CD14-positive monocyte (primary cell): Measurements from ENCODE around the gene ZNF821. TPM values are rescaled to one million over a fixed set of nuclear protein-coding genes. Genes with fewer than 3 reads are reported as not detected.

Experiments used
- DNase-seq, 3 donors: peaks; one replicate each; pipeline ENCODE4 v3.0.0-alpha.2; 2011 to 2022
- H2AFZ ChIP-seq: 2 replicates; pipeline ENCODE4 v1.6.0; 2012; ENCODE audit warnings: mild to moderate bottlenecking, low read depth, low read length, inconsistent platforms; ENCODE audit not compliant: insufficient read depth, poor library complexity, severe bottlenecking
- H3K27ac ChIP-seq, 2 donors: 1 replicate in 1 of 2; 2 replicates in 1 of 2; pipeline ENCODE4 v1.5.1; 2012 to 2013; ENCODE audit warnings: low read length in 2 of 2, control low read depth in 1 of 2, inconsistent platforms in 1 of 2, low read depth in 1 of 2, mild to moderate bottlenecking in 1 of 2
- H3K27me3 ChIP-seq, 2 donors: one replicate each; pipeline versions ENCODE4 v1.6.0 to v1.6.1; 2011 to 2013; ENCODE audit warnings: low read length in 2 of 2; ENCODE audit not compliant: control insufficient read depth in 2 of 2, insufficient read depth in 2 of 2
- H3K36me3 ChIP-seq, 2 donors: replicated peaks in 1 of 2; 1 replicate in 1 of 2; 2 replicates in 1 of 2; pipeline versions ENCODE4 v1.5.1 to v1.6.1; 2012 to 2013; ENCODE audit warnings: low read length in 2 of 2, control low read depth in 1 of 2, inconsistent platforms in 1 of 2, mild to moderate bottlenecking in 1 of 2; ENCODE audit not compliant: insufficient read depth in 2 of 2, control insufficient read depth in 1 of 2
- H3K4me1 ChIP-seq, 2 donors: 1 replicate in 1 of 2; 2 replicates in 1 of 2; pipeline versions ENCODE4 v1.5.1 to v1.6.1; 2012 to 2013; ENCODE audit warnings: low read length in 2 of 2, control low read depth in 1 of 2, inconsistent platforms in 1 of 2, mild to moderate bottlenecking in 1 of 2, moderate library complexity in 1 of 2; ENCODE audit not compliant: insufficient read depth in 2 of 2, control insufficient read depth in 1 of 2
- H3K4me2 ChIP-seq: replicated peaks from 2 replicates; pipeline ENCODE3; 2012; ENCODE audit warnings: low read length, moderate library complexity, mild to moderate bottlenecking; ENCODE audit not compliant: poor library complexity, severe bottlenecking; ENCODE audit errors: extremely low read depth
- H3K4me3 ChIP-seq, 3 experiments: fragments of 200-600 bp in 1 of 3; sonication (generic) in 1 of 3; replicated peaks in 1 of 3; 1 replicate in 2 of 3; 2 replicates in 1 of 3; pipeline ENCODE4 v1.5.1; 2011 to 2013; ENCODE audit warnings: low read length in 3 of 3, mild to moderate bottlenecking in 3 of 3, control low read depth in 2 of 3, low read depth in 2 of 3, inconsistent platforms in 1 of 3, moderate library complexity in 1 of 3
- H3K79me2 ChIP-seq: 2 replicates; pipeline ENCODE4 v1.6.0; 2012; ENCODE audit warnings: mild to moderate bottlenecking, control low read depth, inconsistent platforms, low read length, moderate library complexity; ENCODE audit not compliant: insufficient read depth
- H3K9ac ChIP-seq: 2 replicates; pipeline ENCODE4 v1.6.0; 2017; ENCODE audit warnings: low read length, mild to moderate bottlenecking; ENCODE audit not compliant: insufficient read depth, poor library complexity, severe bottlenecking
- H3K9me3 ChIP-seq, 2 donors: replicated peaks in 1 of 2; 1 replicate in 1 of 2; 2 replicates in 1 of 2; pipeline versions ENCODE4 v1.5.1 to v1.6.1; 2012 to 2013; ENCODE audit warnings: low read length in 2 of 2, control low read depth in 1 of 2; ENCODE audit not compliant: control insufficient read depth in 1 of 2, insufficient read depth in 1 of 2
- H4K20me1 ChIP-seq: 2 replicates; pipeline ENCODE4 v1.6.0; 2012; ENCODE audit warnings: mild to moderate bottlenecking, low read length, control low read depth, moderate library complexity; ENCODE audit not compliant: insufficient read depth
- H3K27ac Mint-ChIP-seq, 7 donors: one replicate each; pipeline ENCODE4 v1.8.0; 2020; ENCODE audit warnings: mild to moderate bottlenecking in 7 of 7, mixed read lengths in 7 of 7, moderate library complexity in 6 of 7, inconsistent platforms in 2 of 7
- H3K27me3 Mint-ChIP-seq, 3 donors: one replicate each; pipeline ENCODE4 v1.8.0; 2021 to 2022; ENCODE audit warnings: low read depth in 3 of 3, mild to moderate bottlenecking in 3 of 3, mixed read lengths in 3 of 3, moderate library complexity in 3 of 3, inconsistent platforms in 1 of 3
- H3K36me3 Mint-ChIP-seq, 2 donors: one replicate each; pipeline ENCODE4 v1.8.0; 2020; ENCODE audit warnings: mixed read lengths in 2 of 2, inconsistent platforms in 1 of 2, mild to moderate bottlenecking in 1 of 2
- H3K4me1 Mint-ChIP-seq: one replicate; pipeline ENCODE4 v1.8.0; 2020; ENCODE audit warnings: mild to moderate bottlenecking, mixed read lengths
- H3K4me3 Mint-ChIP-seq, 2 donors: one replicate each; pipeline ENCODE4 v1.8.0; 2020; ENCODE audit warnings: mild to moderate bottlenecking in 2 of 2, mixed read lengths in 2 of 2, moderate library complexity in 1 of 2
- H3K9me3 Mint-ChIP-seq, 7 donors: one replicate each; pipeline ENCODE4 v1.8.0; 2020 to 2022; ENCODE audit warnings: mixed read lengths in 7 of 7, mild to moderate bottlenecking in 6 of 7, moderate library complexity in 6 of 7, inconsistent platforms in 2 of 7
- WGBS: methylation state at CpG from one replicate; pipeline ENCODE4 v1.1.5; 2013; ENCODE audit warnings: missing lambda C conversion rate; ENCODE audit not compliant: insufficient coverage; 5-methylcytosine and 5-hydroxymethylcytosine counted together
- intact Hi-C, 2 donors: fragments of 100-400 bp; cut with micrococcal nuclease; formaldehyde crosslinking; loops; one replicate each; pipeline versions ENCODE4 v1.15.0 to v1.15.1; 2023
- polyA plus RNA-seq, 3 donors: library from polyadenylated mRNA; depleted of rRNA in 1 of 3; unstranded in 2 of 3; stranded (reverse) in 1 of 3; fragments of 300-500 nt in 2 of 3; fragments of >200 nt in 1 of 3; fragmentation: Illumina TruSeq in 2 of 3; gene quantifications; 1 replicate in 2 of 3; 2 replicates in 1 of 3; pipeline ENCODE4 v1.2.3, GENCODE V29; 2012 to 2021
- TF ChIP-seq, protein P1 (sequence below): fragments of 200-600 bp; IDR thresholded peaks from one replicate; pipeline ENCODE4 v1.8.0; 2022; ENCODE audit warnings: antibody characterized with exemption, mild to moderate bottlenecking

The ZNF821 gene
- polyA plus RNA-seq, 3 donors, result 3.1 to 5.4 (median 4.9) TPM

DNA sequence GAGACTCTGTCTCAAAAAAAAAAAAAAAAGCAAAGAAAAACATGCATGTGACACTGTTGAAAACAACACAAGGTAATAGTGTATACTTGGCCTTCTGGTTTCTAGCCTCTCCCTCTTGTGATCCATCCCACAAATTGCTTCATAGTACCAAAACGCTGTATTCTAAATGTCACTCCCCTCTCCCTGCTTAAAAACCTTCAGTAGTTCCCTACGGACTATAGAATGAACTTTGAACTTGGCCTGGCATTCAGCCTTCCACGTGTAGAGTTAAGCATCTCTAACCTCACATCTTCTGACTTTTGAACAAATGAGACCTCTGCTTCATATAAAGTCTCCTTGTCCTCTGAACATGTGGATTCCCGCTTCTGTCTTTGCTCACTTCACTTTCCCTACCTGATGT lies 5.1 kb downstream of the ZNF821 start:
- peaks cover 0 to 17% of the 10 kb centered on the region in 2 donors for H3K36me3 ChIP-seq
- no peak overlapping the region for H2AFZ ChIP-seq
- peak overlapping the region in 1 of 7 donors; percentile 77 for H3K27ac Mint-ChIP-seq
- no peak overlapping the region for H3K4me3 Mint-ChIP-seq
- no peak overlapping the region for H3K9ac ChIP-seq
- peaks cover 2 to 11% (median 7%) of the 10 kb centered on the region in 3 donors for H3K27me3 Mint-ChIP-seq
- TF ChIP-seq, protein P1, sequence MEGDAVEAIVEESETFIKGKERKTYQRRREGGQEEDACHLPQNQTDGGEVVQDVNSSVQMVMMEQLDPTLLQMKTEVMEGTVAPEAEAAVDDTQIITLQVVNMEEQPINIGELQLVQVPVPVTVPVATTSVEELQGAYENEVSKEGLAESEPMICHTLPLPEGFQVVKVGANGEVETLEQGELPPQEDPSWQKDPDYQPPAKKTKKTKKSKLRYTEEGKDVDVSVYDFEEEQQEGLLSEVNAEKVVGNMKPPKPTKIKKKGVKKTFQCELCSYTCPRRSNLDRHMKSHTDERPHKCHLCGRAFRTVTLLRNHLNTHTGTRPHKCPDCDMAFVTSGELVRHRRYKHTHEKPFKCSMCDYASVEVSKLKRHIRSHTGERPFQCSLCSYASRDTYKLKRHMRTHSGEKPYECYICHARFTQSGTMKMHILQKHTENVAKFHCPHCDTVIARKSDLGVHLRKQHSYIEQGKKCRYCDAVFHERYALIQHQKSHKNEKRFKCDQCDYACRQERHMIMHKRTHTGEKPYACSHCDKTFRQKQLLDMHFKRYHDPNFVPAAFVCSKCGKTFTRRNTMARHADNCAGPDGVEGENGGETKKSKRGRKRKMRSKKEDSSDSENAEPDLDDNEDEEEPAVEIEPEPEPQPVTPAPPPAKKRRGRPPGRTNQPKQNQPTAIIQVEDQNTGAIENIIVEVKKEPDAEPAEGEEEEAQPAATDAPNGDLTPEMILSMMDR, result no peak
- H3K4me2 ChIP-seq, result no peak overlapping the region
- no peaks in the 10 kb centered on the region for H3K9me3 Mint-ChIP-seq
- no peaks in the 10 kb centered on the region for H3K79me2 ChIP-seq
- WGBS, result 61% methylated on average over 3 of the region's 4 CpGs
- H4K20me1 ChIP-seq, result no peaks in the 10 kb centered on the region
- intact Hi-C loops, result no loop called here
- H3K27me3 ChIP-seq, result no peaks in the 10 kb centered on the region
- peaks cover 29 to 32% of the 10 kb centered on the region in 2 donors for H3K4me1 ChIP-seq
- peaks cover 30 to 42% of the 10 kb centered on the region in 2 donors for H3K36me3 Mint-ChIP-seq
- no peaks in the 10 kb centered on the region for H3K9me3 ChIP-seq
- peaks cover 33% of the 10 kb centered on the region for H3K4me1 Mint-ChIP-seq
- H3K4me3 ChIP-seq, result no peak overlapping the region
- DNase-seq, result no peak
- H3K27ac ChIP-seq, result no peak overlapping the region

DNA sequence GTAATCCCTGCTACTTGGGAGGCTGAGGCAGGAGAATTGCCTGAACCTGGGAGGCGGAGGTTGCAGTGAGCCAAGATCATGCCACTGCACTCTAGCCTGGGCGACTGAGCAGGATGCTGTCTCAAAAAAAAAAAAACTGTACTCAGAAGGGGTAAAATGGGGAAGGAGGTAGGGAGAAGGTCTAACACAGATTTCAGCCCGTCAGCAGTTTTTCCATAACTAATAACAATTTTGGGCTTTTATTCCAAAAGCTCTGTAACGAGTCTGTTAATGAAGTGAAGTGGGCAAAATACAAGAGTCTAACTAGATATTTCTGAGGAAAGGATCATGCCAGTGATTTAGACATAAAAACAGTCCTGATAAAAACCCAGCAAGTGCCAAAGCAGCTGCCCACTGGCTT lies 10.8 kb downstream of the ZNF821 start:
- no peak overlapping the region for H3K4me3 Mint-ChIP-seq
- Histone ChIP-seq H3K4me2 (no peak overlapping the region), H3K4me3 (no peak overlapping the region), H3K4me1 (no peaks in the 10 kb centered on the region), H3K36me3 (peaks cover 0 to 13% of the 10 kb centered on the region in 2 donors), H3K9ac (no peak overlapping the region), H4K20me1 (no peaks in the 10 kb centered on the region), H3K9me3 (no peaks in the 10 kb centered on the region), H3K27ac (no peak overlapping the region), H3K79me2 (no peaks in the 10 kb centered on the region), H2AFZ (no peak overlapping the region), H3K27me3 (no peaks in the 10 kb centered on the region)
- H3K9me3 Mint-ChIP-seq, result no peaks in the 10 kb centered on the region
- intact Hi-C loops, result no loop called here
- H3K4me1 Mint-ChIP-seq, result peaks cover 5% of the 10 kb centered on the region
- WGBS, result 100% methylated on average over 1 of the region's 4 CpGs
- no peak for DNase-seq
- no peak overlapping the region for H3K27ac Mint-ChIP-seq
- TF ChIP-seq, protein P1, result no peak
- peaks cover 33 to 37% of the 10 kb centered on the region in 2 donors for H3K36me3 Mint-ChIP-seq
- H3K27me3 Mint-ChIP-seq, result no peaks in the 10 kb centered on the region
